NCI-H1417 treated with DMSO at 0.1 percent for 48 hours (cell line): ENCODE results near the gene TMPRSS11A.

ENCODE experiments used
- DNase-seq: peaks from one replicate; lab custom pipeline; 2025; lab: John Stamatoyannopoulos, UW

TMPRSS11A gene

DNA sequence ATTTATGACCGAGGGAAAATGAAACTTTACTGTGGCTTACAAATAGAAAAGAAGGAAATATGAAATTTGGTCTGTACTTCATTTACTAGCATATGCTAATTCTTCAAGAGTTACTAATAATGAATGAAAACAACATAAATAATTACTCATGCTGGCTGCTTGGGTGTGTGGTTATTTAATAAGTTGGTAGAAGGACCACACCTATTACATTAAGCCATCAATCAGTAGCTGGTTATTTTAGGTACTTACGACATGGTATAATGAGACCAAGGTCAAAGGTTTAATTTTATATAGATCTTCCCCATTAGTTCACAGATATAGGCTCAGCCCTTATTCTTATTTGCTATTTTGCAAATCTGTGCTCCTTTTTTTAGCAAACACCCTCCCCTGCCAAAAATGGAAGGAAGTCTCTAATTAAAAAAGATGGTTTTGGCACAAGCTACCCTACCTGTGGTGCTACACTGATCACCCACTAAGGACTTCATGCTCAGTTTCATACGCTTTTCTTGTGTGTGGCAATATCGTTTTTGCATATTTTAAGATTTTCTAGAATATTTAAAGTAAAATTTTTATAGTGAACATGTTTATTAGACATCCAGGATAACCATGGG, 93.6 kb downstream of the TMPRSS11A start:
- no peak for DNase-seq

DNA sequence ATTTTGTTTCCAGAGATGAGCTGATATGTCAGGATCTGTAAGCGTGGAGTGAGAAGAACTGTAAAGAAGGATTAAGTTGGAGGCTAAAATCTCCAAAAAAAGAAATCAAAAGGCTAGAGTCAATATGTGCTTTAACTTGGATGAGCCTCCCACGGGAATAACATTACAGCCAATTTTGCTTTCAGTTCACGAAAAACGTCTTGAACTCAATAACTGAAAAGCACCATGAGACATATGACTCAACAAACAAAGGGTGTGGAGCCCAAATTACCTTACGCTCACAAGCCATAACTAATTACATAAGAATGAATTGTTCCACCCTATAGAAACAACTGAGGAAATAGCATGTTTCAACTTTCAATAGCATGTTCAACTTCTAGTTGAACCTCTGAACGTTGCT, 101.8 kb downstream of the TMPRSS11A start:
- DNase-seq = no peak
